ENCODE data around the gene ZIC2.

Gene ZIC2

DNA sequence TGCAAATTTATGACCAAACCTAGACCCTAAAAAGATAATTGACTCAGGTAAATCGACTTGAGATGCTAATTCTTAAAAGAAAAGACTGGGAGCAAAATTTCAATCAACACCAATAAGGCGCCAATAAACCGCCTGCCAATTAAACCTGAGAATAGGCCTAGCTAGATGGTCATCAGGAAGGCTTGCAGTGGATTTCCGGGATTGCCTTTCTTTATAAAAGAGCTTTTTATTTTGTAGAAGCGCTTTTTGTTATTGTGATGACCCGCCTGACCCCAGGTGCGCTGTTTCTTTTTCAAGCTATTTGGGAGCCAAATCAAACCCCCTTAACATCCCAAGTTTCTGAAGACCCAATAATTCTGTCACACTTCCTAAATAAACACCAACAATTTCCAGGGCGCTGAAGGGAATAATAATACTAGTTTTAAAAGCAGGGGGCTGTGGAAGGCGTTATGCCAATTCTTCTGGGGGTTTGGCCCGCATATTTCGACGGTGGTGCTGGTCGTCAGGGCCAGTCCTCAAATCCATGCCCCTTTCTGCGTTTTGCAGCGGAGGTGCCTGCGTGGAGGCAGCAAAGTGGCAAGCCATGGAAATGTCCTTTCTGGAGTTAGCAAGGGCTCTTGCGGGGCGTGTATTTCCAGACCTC is 7.2 kb upstream of the ZIC2 start:
- in situ Hi-C loops (cut with HindIII; ENCODE audit: low sequenced_read_pairs): no loop called here

DNA sequence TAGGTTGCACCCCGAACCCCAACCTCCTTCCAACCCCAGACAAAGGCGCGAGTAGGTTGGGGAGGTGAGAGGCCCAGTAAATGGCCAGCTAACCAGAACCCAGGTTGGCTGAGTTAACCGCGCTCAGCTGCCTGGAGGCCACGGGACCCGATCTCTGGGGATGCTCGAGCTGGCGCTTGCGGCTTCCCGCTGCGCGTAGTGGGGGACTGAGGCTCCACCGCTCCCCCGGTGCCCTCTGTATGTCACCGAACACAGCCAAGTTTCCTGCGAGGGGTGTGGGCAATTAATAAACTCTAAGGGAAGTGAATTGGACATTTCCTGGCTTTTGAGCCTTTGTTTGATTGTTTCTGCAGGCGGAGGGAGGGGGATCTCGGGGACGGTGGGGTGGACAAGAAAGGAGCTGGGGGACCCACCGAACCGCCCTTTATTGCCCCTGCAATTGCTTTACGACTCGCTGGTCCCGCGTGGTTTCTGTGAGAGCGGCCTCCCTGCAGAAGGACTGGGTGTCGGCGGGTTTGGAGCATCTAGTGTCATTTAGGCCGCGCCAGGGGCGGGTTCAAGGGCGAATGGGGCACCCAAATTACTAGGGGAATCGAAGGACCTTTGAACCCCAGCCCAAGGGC is 6.5 kb upstream of the ZIC2 start:
- in situ Hi-C loops (cut with HindIII; ENCODE audit: low sequenced_read_pairs): no loop called here

DNA sequence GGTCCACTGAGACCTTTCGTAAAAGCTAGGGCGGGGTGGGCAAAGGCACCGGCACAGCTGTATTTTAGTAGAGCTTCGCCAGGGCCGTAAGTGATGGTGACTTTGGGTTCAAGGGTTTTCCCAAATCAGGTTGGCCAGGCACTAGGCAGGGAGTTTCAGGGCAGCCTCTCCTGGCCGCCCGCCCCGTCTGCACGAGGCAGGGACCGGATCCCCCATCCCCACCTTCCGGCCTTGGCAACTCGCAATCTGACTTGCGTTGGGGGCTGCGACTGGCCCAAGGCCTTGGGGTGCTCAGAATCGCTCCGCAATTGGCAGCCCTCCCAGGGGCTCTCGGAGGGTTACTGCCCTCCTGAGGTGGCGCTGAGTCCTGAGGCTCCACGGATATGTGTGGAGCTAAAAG is 6.0 kb upstream of the ZIC2 start:
- in situ Hi-C loops (cut with HindIII; ENCODE audit: low sequenced_read_pairs): no loop called here

DNA sequence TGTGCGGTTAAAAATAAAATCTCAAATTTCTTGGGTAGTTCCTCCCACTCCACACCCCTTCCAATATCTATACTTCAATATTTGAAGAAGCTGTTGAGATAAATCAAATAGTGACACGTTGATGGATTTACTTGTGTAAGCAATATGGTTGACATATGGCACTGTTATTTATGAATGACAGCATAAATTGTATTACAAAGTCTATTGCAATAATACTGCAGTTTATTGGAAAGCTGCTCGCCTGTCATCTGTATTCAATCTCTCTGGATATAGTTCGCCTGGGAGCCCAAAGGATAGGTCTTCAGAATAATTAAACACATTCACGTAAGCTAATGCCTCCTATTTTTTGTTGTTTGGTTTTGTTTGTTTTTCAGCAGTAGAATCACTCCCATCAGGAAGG is 5.0 kb upstream of the ZIC2 start:
- in situ Hi-C loops (cut with HindIII; ENCODE audit: low sequenced_read_pairs): no loop called here

DNA sequence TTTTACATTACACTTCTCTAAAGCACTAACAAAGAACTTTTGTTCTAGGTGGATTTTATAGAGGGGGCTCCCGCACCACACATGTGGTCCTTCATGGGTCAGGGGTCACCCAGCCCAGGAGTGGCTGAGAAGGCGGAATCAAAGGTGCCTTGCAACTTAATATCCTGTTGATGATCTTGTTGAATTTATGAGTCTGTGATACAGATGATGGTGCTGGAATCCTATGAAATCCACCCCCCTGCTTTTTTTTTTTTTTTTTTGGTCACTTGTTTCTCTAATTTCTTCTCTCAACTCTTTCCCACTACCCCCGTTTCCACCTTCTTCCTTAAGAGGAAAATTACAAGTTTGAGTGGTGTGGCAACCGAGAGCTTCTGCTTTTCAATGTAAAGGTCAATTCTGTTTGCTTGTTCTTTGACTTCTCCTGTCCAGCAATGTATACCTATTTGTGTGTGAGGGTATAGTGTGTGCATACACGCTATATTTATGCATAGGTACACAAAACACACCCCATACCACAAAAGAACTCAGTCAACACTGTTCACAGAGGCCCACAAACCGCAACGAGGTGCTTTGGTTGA is 4.2 kb upstream of the ZIC2 start:
- in situ Hi-C loops (cut with HindIII; ENCODE audit: low sequenced_read_pairs): no loop called here

DNA sequence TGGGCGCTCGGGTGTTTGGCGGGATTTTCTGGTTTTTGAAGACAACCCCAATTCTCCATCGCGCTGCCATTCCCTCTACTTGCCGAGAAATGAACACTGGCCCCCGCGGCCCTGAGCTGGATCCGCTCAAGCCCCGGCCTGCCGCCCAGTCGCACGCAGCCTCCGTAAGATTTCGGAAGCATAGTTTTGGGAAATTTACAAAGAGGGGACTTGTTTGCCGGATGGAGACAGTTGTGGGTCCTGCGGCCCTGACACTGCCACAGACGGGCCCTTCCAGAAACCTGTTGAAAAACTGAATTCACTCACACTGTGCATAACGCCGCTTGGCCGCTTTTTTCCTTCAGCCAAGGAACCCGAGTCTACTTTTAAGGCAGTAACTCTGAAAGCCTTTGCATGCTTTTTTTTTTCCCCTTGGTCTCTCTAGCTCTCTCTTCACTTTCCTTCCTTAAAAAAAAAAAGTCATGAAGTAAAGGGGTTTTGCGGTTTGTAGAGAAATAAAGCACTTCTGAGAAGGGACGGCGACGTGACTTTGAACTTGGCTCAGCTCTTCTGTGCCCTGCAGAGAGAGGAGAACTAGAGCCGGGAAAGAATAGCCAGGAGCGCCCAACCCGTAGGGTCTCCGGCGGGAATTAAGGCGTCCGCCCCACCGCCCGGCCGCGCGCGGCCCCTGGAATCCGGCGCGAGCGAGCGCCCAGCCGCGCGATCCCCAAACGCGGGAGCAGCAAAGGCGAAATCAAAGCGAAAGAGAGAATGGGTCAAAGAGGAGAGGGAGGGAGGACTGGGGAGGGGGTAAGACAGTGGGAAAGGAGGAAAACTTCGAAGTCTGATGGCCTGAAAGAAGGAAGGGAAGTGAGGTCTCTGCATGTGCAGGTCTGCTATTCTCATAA is 3.4 kb upstream of the ZIC2 start:
- in situ Hi-C loops (cut with HindIII; ENCODE audit: low sequenced_read_pairs): no loop called here

DNA sequence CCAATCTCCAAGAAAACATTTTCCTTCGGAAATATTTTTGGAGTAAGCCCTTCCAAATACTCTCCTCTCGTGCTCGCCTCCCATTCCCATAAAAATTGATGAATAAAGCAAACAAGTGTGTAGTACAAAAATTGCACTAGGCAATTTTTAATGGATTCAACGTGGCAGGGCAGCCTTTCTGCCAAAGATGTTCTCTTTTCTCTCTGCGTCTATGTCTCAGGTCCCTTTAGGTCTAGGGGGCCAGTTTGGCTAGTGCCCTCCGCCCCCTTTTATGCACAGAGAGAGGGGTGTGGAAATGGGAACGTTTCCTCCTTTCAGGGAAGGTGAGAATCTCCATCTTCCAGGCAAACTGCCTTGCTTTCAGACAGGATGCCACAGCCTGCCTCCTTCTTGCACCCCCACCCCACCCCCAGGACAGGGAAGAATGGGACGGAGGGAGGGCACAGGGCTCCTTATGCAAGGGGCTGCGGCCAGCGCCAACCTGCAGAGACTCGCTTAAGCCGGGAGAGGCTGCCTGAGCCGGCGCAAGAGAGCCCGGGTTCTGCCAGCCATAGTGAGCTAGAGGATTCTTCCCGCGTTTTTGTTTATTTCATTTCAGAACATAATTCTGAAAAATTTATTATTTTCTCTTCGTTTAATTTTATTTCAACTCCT is 2.7 kb upstream of the ZIC2 start:
- in situ Hi-C loops (cut with HindIII; ENCODE audit: low sequenced_read_pairs): no loop called here

DNA sequence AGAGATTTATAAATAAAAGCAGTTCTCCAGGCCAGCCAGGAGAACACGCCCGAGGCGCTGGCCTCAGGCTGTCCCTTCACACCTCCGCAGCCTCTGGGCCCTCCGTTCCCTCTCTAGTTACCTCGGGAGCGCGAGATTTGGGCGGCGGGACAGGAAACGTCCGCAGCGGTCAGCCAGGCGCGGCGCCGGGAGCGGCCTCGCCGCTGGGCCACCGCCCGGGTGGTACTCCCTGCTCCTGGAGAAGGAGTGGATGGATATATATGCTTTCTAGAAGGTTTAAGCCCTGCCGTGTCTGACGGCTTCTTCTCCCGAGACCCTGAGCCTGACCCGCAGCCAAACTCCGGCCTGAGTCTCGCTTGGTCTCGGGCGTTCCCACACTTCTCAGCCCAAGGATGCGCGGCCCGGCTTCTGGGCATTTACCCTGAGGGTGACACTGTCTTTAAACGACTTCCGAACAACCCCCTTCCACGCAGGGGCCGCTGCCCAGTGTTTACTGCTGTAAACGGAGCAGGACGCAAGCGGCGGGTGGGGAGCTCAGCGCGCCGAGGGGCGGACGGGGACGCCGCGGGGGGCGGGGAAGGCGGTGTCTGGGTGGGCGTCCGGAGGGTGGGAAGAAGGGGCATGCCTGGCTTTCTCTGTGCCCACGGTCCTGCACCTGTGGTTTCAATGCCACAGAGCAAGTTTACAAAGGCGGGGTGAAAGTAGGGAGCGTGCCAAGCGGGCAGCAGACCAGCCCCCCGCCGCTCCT is 2.0 kb upstream of the ZIC2 start:
- in situ Hi-C loops (cut with HindIII; ENCODE audit: low sequenced_read_pairs): no loop called here

DNA sequence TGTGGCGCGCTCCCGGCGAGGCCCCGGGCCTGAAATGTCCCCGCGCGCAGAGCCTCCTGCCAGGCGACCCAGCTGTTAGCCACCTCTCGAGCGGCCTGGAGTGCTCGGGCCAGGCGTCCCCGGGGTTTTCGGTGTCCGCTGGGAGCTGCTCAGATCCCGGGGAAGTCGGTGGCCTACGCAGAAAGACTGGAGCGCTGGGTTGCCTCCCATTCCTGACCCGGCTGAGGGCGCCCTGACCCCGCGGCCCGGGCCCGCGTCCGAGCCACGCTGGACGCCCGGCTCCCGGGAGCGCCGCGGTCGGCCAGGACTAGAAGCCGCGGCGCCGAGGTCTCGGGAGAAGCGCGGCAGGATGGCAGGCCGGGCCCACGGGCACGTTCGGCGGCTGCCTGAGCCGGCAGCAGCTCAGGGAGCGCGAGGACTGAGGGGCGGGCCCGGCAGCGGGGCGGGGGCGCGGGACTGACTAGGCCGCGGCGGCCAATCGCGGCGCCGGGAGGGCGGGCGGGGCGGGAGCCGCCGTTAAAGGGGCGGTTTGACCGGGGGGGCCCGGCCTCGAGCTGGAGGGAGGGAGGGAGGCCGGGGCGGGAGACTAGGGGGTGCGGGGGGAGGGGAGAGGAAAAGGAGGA is 1.3 kb upstream of the ZIC2 start:
- in situ Hi-C loops (cut with HindIII; ENCODE audit: low sequenced_read_pairs): no loop called here

DNA sequence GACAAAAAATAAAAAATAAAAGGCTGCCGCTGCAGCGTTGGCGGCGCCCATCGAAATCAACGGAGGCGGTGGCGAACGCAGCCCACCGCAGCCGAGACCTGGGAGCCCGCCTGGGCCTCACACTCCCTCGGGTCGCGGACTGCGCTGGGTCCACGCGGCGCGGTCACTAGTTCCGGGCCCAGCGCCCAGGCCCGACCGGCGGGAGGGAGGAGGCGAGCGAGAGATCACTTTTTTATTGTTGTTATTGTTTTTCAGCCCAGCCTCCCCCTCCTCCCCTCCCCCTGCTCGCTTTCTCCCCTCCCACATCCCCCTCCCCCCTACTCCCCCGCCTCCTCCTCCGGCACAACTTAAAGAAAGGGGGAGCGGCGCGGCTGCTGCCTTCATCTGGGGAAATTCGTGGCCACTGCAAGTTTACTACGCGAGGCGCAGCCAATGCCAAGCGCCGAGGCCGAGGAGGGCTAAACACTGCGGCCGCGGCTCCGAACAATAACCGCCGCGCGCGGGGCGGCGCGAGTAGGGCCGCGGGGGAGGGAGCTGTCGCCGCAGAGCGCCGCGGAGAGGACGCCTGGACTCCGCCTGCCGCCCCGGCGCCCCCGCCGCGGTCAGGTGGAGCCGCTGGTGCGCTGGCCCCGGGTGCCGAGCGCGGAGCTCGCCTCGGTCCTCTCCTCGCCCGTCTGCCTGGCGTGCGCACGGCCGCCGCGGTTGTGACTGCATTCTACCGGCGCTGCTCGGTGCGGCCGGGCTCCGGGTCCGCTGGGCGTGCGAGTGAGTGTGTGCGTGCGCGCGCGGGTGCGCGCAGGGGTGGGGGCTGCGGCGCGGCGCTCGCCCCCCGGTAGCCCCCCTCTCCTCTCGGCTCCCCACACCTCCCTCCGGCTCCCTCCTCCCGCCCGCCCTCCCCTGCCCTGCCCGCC is 505 bp upstream of the ZIC2 start:
- in situ Hi-C loops (cut with HindIII; ENCODE audit: low sequenced_read_pairs): no loop called here

DNA sequence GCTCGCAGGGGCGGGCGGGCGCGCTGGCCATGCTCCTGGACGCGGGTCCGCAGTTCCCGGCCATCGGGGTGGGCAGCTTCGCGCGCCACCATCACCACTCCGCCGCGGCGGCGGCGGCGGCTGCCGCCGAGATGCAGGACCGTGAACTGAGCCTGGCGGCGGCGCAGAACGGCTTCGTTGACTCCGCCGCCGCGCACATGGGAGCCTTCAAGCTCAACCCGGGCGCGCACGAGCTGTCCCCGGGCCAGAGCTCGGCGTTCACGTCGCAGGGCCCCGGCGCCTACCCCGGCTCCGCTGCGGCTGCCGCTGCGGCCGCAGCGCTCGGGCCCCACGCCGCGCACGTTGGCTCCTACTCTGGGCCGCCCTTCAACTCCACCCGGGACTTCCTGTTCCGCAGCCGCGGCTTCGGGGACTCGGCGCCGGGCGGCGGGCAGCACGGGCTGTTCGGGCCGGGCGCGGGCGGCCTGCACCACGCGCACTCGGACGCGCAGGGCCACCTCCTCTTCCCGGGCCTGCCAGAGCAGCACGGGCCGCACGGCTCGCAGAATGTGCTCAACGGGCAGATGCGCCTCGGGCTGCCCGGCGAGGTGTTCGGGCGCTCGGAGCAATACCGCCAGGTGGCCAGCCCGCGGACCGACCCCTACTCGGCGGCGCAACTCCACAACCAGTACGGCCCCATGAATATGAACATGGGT is 599 bp downstream of the ZIC2 start:
- in situ Hi-C loops (cut with HindIII; ENCODE audit: low sequenced_read_pairs): no loop called here

DNA sequence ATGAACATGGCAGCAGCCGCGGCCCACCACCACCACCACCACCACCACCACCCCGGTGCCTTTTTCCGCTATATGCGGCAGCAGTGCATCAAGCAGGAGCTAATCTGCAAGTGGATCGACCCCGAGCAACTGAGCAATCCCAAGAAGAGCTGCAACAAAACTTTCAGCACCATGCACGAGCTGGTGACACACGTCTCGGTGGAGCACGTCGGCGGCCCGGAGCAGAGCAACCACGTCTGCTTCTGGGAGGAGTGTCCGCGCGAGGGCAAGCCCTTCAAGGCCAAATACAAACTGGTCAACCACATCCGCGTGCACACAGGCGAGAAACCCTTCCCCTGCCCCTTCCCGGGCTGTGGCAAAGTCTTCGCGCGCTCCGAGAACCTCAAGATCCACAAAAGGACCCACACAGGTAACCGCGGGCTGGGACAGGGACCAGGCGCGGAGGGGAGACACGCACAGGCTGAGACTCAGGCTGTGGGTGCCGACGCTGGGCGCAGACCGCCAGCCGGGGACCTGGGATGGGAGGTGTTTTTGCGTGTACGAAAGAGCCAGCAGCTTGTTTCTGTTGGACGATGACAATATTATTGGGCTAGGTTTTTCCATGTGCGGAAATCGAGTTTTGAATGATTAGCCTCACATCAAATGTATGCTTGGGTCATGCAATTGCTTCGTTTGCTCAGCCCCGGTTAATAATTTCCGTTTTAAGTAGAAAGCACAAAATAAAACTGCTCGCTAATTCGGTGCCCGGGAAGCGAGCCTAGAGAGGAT is 1.3 kb downstream of the ZIC2 start:
- in situ Hi-C loops (cut with HindIII; ENCODE audit: low sequenced_read_pairs): no loop called here

DNA sequence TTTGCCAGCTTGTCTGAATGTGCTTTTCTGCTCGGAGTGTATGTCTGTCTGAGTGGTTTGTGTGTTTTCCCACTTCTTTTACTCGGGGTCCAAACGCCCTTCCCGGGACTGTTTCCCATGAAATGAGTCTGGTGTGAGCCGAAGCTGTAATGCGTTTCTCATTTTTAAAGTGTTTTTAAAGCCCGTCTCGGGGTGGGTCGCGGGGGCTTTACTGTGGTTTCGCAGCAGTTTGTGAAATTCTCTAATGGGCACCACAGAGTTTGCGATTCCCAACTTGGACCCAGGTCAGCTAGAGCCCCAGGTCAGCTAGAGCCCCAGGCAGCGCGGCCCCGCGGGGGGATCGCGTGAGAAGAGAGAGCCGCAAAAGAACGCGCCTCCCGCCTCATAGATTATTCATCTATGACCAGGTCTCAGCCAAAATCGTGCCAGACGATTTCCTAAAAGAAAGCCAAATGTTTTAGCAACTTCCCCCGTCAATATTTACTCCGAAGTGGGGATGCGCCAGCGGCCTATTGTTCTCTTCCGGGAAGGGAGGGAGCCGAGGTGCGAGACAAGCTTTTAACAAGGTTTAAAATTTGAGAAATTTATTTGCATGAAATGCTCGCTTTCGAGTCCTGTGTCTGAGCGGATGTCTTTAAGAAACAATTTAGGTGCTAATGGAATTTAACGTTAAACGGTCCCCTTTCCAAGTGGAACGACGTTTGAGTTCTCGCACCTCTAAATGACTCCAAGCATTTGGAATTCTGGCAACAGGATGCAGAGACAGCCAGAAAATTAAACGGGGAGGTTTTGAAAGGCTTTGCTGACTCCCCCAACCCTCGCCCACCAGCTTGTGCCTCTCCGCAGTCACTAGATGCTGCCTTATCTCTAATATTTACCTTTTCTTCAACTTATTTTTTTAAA is 2.2 kb downstream of the ZIC2 start:
- in situ Hi-C loops (cut with HindIII; ENCODE audit: low sequenced_read_pairs): no loop called here

DNA sequence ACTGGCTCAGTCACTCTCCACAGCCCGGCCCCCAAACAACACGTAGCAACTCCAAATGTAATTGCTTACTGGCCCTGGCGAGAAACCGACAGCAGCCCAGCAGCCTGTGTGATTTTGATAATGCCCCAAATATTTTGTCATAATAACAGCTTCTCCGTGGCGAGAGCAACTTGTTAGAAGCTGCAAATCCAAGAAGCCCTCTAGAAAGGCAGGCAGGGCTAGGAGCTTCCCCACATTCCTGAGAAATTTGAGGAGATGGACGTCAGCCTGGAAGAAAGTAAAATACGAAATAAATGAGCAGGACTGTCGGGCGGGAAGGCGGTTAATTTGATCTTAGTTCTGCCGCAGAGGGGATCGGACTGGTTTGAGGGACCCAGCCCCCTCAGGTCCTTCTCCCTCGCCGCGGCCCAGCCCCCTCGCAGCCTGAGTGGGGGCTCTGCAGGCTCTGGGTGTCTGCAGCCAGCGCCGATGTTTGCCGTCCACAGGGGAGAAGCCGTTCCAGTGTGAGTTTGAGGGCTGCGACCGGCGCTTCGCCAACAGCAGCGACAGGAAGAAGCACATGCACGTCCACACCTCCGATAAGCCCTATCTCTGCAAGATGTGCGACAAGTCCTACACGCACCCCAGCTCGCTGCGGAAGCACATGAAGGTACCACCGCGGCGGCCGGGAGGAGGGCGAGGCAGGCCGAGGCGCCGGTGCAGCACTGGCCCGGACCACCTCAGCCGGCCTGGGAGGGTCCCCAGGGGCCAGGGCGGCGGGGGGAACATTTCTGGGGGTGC is 3.1 kb downstream of the ZIC2 start:
- in situ Hi-C loops (cut with HindIII; ENCODE audit: low sequenced_read_pairs): no loop called here

DNA sequence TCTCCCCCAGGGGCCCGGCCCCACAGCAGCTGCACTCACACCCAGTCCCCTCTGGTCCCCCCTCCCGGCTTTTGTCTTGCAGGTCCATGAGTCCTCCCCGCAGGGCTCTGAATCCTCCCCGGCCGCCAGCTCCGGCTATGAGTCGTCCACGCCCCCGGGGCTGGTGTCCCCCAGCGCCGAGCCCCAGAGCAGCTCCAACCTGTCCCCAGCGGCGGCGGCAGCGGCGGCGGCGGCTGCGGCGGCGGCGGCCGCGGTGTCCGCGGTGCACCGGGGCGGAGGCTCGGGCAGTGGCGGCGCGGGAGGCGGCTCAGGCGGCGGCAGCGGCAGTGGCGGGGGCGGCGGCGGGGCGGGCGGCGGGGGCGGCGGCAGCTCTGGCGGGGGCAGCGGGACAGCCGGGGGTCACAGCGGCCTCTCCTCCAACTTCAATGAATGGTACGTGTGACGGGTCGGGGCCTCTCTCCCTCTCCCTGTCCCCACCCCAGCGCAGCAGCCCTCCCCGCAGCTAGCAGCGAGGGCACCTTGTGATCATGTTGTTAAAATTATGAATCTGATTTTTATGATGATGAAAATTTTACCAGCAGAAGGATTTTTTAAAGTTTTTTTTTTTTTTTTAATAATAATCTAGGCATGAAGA is 3.8 kb downstream of the ZIC2 start:
- in situ Hi-C loops (cut with HindIII; ENCODE audit: low sequenced_read_pairs): no loop called here

Data from DLD1 (cell line).